Measurements from ENCODE around the gene ARHGDIA. TPM values are rescaled to one million over a fixed set of nuclear protein-coding genes. Genes with fewer than 3 reads are reported as not detected.

The ARHGDIA gene
- total RNA-seq, 1 experiment from 2014 or later = 667 TPM

- peak; percentile 95 for DNase-seq (ENCODE audit: low spot score)
- H3K27me3 ChIP-seq (replicated peaks; ENCODE audit: insufficient read depth, low read depth, low read length, poor library complexity) = no peaks in the 10 kb centered on the region
- intact Hi-C loops (cut with micrococcal nuclease; ENCODE audit: unreplicated experiment) = no loop called here
- BruUV-seq (replicated peaks) = TSS peak; percentile 73
- H3K36me3 ChIP-seq (ENCODE audit: insufficient read depth, low read length, poor library complexity, severe bottlenecking) = peaks cover 28% of the 10 kb centered on the region
- H3K4me1 ChIP-seq (ENCODE audit: insufficient read depth, low read length, poor library complexity, severe bottlenecking) = peaks cover 31% of the 10 kb centered on the region
- peak; percentile 38; the same call in 1 of the 2 replicates for TF ChIP-seq CTCF (conservative IDR thresholded peaks at IDR 0.05; ENCODE audit: low read depth, low read length)
- no peak for TF ChIP-seq EZH2 (IDR thresholded peaks at IDR 0.05; ENCODE audit: borderline replicate concordance, low read depth, low read length, poor library complexity, severe bottlenecking)
- peak overlapping the region; percentile 100 for H3K27ac ChIP-seq (ENCODE audit: low read depth, low read length, poor library complexity, severe bottlenecking)
- H3K4me3 ChIP-seq (ENCODE audit: low read depth, low read length, poor library complexity, severe bottlenecking) = peak overlapping the region; percentile 80
- H3K9me3 ChIP-seq (ENCODE audit: low read depth, low read length, poor library complexity, severe bottlenecking) = no peaks in the 10 kb centered on the region
- ChIA-PET POLR2A (ENCODE audit: low non-redundant PET) (no interaction called here), CTCF (interaction anchor here (0.5 kb wide), 1 partner anchor 9 kb away, joined by 3 read pairs; no protein-coding TSS in a partner anchor)
These were observed 472 bp upstream of the ARHGDIA start for GRCh38 chr17:81871387-81872230.

- Histone ChIP-seq H3K4me1 (ENCODE audit: insufficient read depth, low read length, poor library complexity, severe bottlenecking) (peaks cover 31% of the 10 kb centered on the region), H3K4me3 (ENCODE audit: low read depth, low read length, poor library complexity, severe bottlenecking) (peak overlapping the region; percentile 80), H3K36me3 (ENCODE audit: insufficient read depth, low read length, poor library complexity, severe bottlenecking) (peaks cover 35% of the 10 kb centered on the region), H3K27ac (ENCODE audit: low read depth, low read length, poor library complexity, severe bottlenecking) (peak overlapping the region; percentile 94), H3K27me3 (replicated peaks; ENCODE audit: insufficient read depth, low read depth, low read length, poor library complexity) (no peaks in the 10 kb centered on the region), H3K9me3 (ENCODE audit: low read depth, low read length, poor library complexity, severe bottlenecking) (no peaks in the 10 kb centered on the region)
- TF ChIP-seq EZH2 (IDR thresholded peaks at IDR 0.05; ENCODE audit: borderline replicate concordance, low read depth, low read length, poor library complexity, severe bottlenecking) (no peak), CTCF (conservative IDR thresholded peaks at IDR 0.05; ENCODE audit: low read depth, low read length) (no peak)
- POLR2A ChIA-PET (ENCODE audit: low non-redundant PET) = no interaction called here
- peak; percentile 64 for DNase-seq (ENCODE audit: low spot score)
- intact Hi-C loops (cut with micrococcal nuclease; ENCODE audit: unreplicated experiment) = no loop called here
- no TSS peak for BruUV-seq (replicated peaks)
- CTCF ChIA-PET = no interaction called here
These were observed 781 bp downstream of the ARHGDIA start for GRCh38 chr17:81870131-81870980.

- Histone ChIP-seq H3K4me3 (ENCODE audit: low read depth, low read length, poor library complexity, severe bottlenecking) (peak overlapping the region; percentile 80), H3K9me3 (ENCODE audit: low read depth, low read length, poor library complexity, severe bottlenecking) (no peaks in the 10 kb centered on the region), H3K27me3 (replicated peaks; ENCODE audit: insufficient read depth, low read depth, low read length, poor library complexity) (no peaks in the 10 kb centered on the region), H3K27ac (ENCODE audit: low read depth, low read length, poor library complexity, severe bottlenecking) (peak overlapping the region; percentile 94), H3K4me1 (ENCODE audit: insufficient read depth, low read length, poor library complexity, severe bottlenecking) (peaks cover 31% of the 10 kb centered on the region), H3K36me3 (ENCODE audit: insufficient read depth, low read length, poor library complexity, severe bottlenecking) (peaks cover 35% of the 10 kb centered on the region)
- no TSS peak for BruUV-seq (replicated peaks)
- POLR2A ChIA-PET (ENCODE audit: low non-redundant PET) = no interaction called here
- intact Hi-C loops (cut with micrococcal nuclease; ENCODE audit: unreplicated experiment) = no loop called here
- DNase-seq (ENCODE audit: low spot score) = peak; percentile 61
- TF ChIP-seq EZH2 (IDR thresholded peaks at IDR 0.05; ENCODE audit: borderline replicate concordance, low read depth, low read length, poor library complexity, severe bottlenecking) = no peak
- peak; percentile 96 for TF ChIP-seq CTCF (conservative IDR thresholded peaks at IDR 0.05; ENCODE audit: low read depth, low read length)
- CTCF ChIA-PET = interaction anchor here (0.6 kb wide), 1 partner anchor 8 kb away, joined by 3 read pairs; no protein-coding TSS in a partner anchor
These were observed 1.7 kb downstream of the ARHGDIA start for GRCh38 chr17:81869221-81870130.

Data from A673 (cell line).